ENCODE measurements around the gene FBXO21. TPM values are rescaled to one million over a fixed set of nuclear protein-coding genes. Genes with fewer than 3 reads are reported as not detected.

The FBXO21 gene
- total RNA-seq, 1 experiment from 2014 or later: 60.3 TPM

DNA sequence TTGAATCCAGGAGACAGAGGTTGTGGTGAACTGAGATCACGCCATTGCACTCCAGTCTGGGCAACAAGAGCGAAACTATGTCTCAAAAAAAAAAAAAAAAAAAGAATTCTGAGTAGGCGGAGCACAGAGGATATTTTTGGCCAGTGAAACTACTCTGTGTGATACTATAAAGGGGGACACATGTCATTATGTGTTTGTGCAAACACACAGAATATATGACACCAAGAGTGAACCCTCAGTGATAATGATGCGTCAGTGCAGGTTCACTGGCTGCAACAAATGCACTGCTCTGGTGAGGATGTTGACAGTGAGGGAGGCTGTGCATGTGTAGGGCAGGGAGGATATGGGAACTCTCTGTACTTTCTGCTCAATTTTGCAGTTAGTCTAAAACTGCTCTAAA, 24.2 kb downstream of the FBXO21 start:
- DNase-seq (ENCODE audit: low spot score): no peak

- DNase-seq (ENCODE audit: low spot score): no peak
These were observed 24.9 kb downstream of the FBXO21 start for GRCh38 chr12:117165342-117165741.

- no peak for DNase-seq (ENCODE audit: low spot score)
These were observed 27.6 kb downstream of the FBXO21 start for GRCh38 chr12:117162633-117163032.

GRCh38 chr12:117162167-117162539, 28.1 kb downstream of the FBXO21 start:
- no peak for DNase-seq (ENCODE audit: low spot score)

- no peak for DNase-seq (ENCODE audit: low spot score)
These were observed 28.7 kb downstream of the FBXO21 start for GRCh38 chr12:117161460-117162166.

- DNase-seq (ENCODE audit: low spot score): no peak
These were observed 30.6 kb downstream of the FBXO21 start for GRCh38 chr12:117159674-117160073.

- DNase-seq (ENCODE audit: low spot score): peak; percentile 44
These were observed 31.2 kb downstream of the FBXO21 start for GRCh38 chr12:117158911-117159553.

- no peak for DNase-seq (ENCODE audit: low spot score)
These were observed 32.2 kb downstream of the FBXO21 start for GRCh38 chr12:117158096-117158495.

DNA sequence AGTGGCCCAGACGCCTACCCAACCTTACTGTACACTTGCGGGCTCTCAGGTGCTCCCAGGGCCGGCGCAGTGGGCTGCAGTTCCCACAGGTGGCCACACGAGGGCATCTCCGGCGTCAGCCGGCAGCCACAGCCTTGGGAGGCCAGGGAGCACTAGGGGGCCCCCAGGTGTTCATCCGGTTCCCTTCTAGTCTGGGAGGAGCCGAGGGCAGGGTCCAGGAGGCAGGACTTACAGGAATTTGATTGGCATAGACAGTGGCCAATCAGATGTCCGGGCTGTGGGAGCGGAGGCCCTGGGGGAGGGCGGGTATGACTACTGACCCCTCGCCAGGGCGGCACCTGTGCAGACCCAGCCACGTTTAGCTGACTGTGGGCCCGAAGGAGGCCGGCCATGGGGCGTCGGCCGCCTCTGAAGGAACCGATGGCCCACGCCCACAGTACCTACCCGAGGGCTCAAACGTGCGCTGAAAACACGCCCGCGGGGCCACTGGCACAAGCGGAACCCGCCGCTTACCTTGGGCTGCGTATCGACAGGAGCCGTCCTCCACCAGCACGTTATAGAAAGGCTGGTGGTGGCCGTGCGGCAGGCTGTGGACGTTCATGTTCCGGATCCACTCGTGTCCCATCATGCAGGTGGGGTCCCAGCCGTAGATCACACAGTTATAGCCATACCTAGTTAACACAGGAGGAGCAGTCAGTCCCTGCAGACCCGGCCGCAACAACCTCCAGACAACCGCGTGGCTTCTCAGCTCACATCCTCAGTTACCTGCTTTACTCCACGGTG, 34.8 kb downstream of the FBXO21 start:
- peak; percentile 70 for DNase-seq (ENCODE audit: low spot score)

- no peak for DNase-seq (ENCODE audit: low spot score)
These were observed 37.2 kb downstream of the FBXO21 start for GRCh38 chr12:117152793-117153775.

GRCh38 chr12:117151403-117152031, 38.8 kb downstream of the FBXO21 start:
- DNase-seq (ENCODE audit: low spot score): no peak

- no peak for DNase-seq (ENCODE audit: low spot score)
These were observed 40.8 kb downstream of the FBXO21 start for GRCh38 chr12:117149431-117149830.

GRCh38 chr12:117148642-117149041, 41.6 kb downstream of the FBXO21 start:
- DNase-seq (ENCODE audit: low spot score): no peak

GRCh38 chr12:117147639-117148038, 42.6 kb downstream of the FBXO21 start:
- DNase-seq (ENCODE audit: low spot score): no peak

- DNase-seq (ENCODE audit: low spot score): no peak
These were observed 44.6 kb downstream of the FBXO21 start for GRCh38 chr12:117145597-117146154.

DNA sequence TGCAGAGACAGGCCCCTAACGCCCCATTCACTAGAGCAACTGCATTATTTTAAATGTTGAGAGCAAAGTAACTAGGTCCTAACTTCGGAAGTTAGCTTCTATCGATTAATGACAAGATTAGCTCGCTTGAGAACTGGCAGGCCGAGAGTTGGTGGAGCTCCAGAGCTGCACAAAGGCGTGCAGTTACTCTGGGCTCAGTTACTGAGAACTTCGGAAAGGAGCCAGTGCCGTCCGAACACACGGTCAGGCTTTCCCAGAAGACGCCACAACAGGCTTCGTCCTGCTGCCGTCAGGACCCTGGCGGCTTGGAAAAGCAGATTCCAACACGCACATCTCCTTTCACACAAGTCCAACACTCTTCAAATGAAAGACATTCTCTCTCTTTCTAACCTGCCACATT, 45.7 kb downstream of the FBXO21 start:
- DNase-seq (ENCODE audit: low spot score): no peak

DNA sequence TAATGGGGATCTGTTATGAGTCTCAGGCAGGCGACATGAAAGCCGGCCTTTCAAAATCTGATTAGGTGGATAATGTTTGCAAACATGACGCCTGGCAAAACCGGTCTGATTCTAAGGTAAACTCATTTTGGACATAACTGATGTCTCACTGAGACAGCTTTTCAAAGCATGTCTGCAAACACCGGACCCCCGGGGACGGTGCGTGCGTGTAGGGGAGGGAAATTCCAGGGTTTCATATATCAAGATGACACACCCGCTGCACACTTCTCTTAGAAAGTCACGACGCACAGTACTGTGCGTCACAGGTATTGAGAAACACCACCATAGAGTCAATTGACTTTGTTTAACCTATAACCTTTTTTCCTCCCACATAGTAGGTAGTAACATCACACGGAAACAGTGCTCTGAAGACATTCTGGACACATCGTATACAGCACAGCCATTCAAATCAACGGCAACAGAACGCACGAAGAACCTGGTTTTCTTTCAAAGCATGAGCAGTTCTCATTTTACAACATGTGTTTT, 47.2 kb downstream of the FBXO21 start:
- DNase-seq (ENCODE audit: low spot score): no peak

DNA sequence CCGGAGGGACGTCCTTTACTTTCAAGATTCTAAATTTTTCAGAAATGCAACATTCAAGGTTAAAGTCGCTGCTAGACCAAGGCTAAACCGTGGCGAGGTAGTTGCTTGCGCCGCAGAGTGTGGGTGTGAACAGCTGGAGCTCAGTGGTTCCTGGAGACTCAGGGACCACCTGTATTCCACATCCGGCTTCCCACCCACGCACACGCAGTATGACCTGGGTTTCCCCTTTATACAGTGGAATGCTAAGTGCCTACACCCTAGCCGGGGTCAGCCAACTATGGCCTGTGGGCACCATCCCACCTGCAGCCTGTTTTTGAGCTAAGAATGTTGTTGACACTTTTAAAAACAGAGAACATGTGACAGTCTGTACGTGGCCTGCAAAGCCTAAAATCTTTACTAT, 48.2 kb downstream of the FBXO21 start:
- no peak for DNase-seq (ENCODE audit: low spot score)

DNA sequence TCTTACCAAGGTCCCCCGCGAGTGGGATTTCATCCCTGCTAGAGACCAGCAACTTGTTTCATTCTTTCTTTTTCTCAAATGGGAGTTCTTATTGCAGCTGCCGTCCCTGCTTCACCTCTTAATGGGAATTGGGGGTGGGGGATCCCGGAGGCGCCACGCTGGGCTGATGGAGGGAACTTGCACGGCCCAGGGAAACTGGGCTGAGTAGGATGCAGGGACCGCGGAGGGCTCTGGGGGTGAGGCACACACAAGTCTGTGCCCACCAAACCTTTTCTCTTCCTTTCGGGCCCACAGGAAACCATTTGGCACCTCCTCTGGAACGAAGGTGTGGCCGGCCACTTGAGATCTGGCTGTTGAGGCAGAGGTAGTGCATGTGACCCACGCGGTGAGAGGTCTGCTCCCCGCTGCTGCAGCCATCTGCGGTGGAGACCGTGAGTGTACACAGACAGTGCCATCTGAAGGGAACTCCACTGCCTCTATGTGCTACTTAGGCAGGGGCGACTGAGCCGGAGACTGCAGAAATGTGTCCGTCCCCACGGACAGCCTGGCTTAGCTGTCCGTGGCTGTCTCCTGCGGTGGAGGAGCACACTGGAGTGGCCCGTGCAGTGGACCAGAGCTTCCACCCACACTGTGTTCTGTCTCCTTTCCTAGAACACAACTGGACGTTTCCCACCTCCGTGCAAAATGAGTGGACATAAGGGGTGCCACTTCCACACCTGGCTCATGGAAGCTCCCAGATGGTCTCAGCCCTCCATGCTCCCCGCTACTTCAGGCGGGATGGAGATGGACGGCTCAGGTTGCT, 49.0 kb downstream of the FBXO21 start:
- no peak for DNase-seq (ENCODE audit: low spot score)
